ENCODE measurements around the gene PPP4R2. TPM values are rescaled to one million over a fixed set of nuclear protein-coding genes. Genes with fewer than 3 reads are reported as not detected.

PPP4R2 gene
- polyA plus RNA-seq (ENCODE audit: insufficient read length), result 99.9 TPM
- long read RNA-seq, donor 1, full-length matches to known transcripts, result 22 of 32 reads
- long read RNA-seq, donor 1, partial matches to known transcripts, result 10 of 32 reads
- long read RNA-seq, donor 1, other reads (novel, unspliced or antisense), result 0 of 32 reads
- long read RNA-seq, donor 2, full-length matches to known transcripts, result 18 of 33 reads
- long read RNA-seq, donor 2, partial matches to known transcripts, result 15 of 33 reads
- long read RNA-seq, donor 2, other reads (novel, unspliced or antisense), result 0 of 33 reads
- long read RNA-seq, donor 3, full-length matches to known transcripts, result 18 of 79 reads
- long read RNA-seq, donor 3, partial matches to known transcripts, result 61 of 79 reads
- long read RNA-seq, donor 3, other reads (novel, unspliced or antisense), result 0 of 79 reads
- long read RNA-seq, donor 4, full-length matches to known transcripts, result 2 of 2 reads
- long read RNA-seq, donor 4, partial matches to known transcripts, result 0 of 2 reads
- long read RNA-seq, donor 4, other reads (novel, unspliced or antisense), result 0 of 2 reads
- long read RNA-seq, donor 5, full-length matches to known transcripts, result 22 of 30 reads
- long read RNA-seq, donor 5, partial matches to known transcripts, result 8 of 30 reads
- long read RNA-seq, donor 5, other reads (novel, unspliced or antisense), result 0 of 30 reads
- long read RNA-seq, donor 6, full-length matches to known transcripts, result 19 of 39 reads
- long read RNA-seq, donor 6, partial matches to known transcripts, result 20 of 39 reads
- long read RNA-seq, donor 6, other reads (novel, unspliced or antisense), result 0 of 39 reads
- long read RNA-seq, donor 7, full-length matches to known transcripts, result 32 of 55 reads
- long read RNA-seq, donor 7, partial matches to known transcripts, result 23 of 55 reads
- long read RNA-seq, donor 7, other reads (novel, unspliced or antisense), result 0 of 55 reads
- long read RNA-seq, donor 8, full-length matches to known transcripts, result 12 of 21 reads
- long read RNA-seq, donor 8, partial matches to known transcripts, result 9 of 21 reads
- long read RNA-seq, donor 8, other reads (novel, unspliced or antisense), result 0 of 21 reads

GRCh38 chr3:72996473-72997333 lies at the start of gene PPP4R2:
Gene PPP4R2, plus strand, starts transcription at chr3:72996811. Its CDS starts 227 bp downstream, at chr3:72997038.
- DNase-seq, result peak; percentile 89

GRCh38 chr3:72947715-72948490 lies 48.7 kb upstream of the PPP4R2 start:
- no peak for DNase-seq

- DNase-seq, result no peak
These were observed 47.6 kb upstream of the PPP4R2 start for GRCh38 chr3:72949016-72949415.

- DNase-seq, result no peak
These were observed 46.2 kb upstream of the PPP4R2 start for GRCh38 chr3:72950372-72950771.

GRCh38 chr3:72950801-72951200 lies 45.8 kb upstream of the PPP4R2 start:
- DNase-seq, result no peak

GRCh38 chr3:72951259-72951722 lies 45.3 kb upstream of the PPP4R2 start:
- DNase-seq, result no peak

GRCh38 chr3:72953325-72953956 lies 43.2 kb upstream of the PPP4R2 start:
- no peak for DNase-seq

GRCh38 chr3:72957297-72957696 lies 39.3 kb upstream of the PPP4R2 start:
- DNase-seq, result no peak

GRCh38 chr3:72959336-72959735 lies 37.3 kb upstream of the PPP4R2 start:
- no peak for DNase-seq

- no peak for DNase-seq
These were observed 35.6 kb upstream of the PPP4R2 start for GRCh38 chr3:72960812-72961518.

- no peak for DNase-seq
These were observed 34.9 kb upstream of the PPP4R2 start for GRCh38 chr3:72961752-72962151.

- DNase-seq, result no peak
These were observed 34.3 kb upstream of the PPP4R2 start for GRCh38 chr3:72962317-72962716.

GRCh38 chr3:72964633-72965032 lies 32.0 kb upstream of the PPP4R2 start:
- no peak for DNase-seq

- DNase-seq, result no peak
These were observed 28.3 kb upstream of the PPP4R2 start for GRCh38 chr3:72968266-72968664.

GRCh38 chr3:72969766-72970165 lies 26.8 kb upstream of the PPP4R2 start:
- no peak for DNase-seq

GRCh38 chr3:72970942-72971341 lies 25.7 kb upstream of the PPP4R2 start:
- DNase-seq, result no peak

- no peak for DNase-seq
These were observed 23.9 kb upstream of the PPP4R2 start for GRCh38 chr3:72972706-72973030.

- DNase-seq, result no peak
These were observed 23.4 kb upstream of the PPP4R2 start for GRCh38 chr3:72973031-72973723.

- DNase-seq, result no peak
These were observed 22.8 kb upstream of the PPP4R2 start for GRCh38 chr3:72973786-72974185.
